Neural crest cell (in vitro differentiated cells): ENCODE data around the gene UPK1B. TPM values are rescaled to one million over a fixed set of nuclear protein-coding genes. Genes with fewer than 3 reads are reported as not detected.
A peak's percentile ranks its signal among the peaks of the same experiment; 100 is the strongest.
"Not testable (repeated sequence)": the region's sequence is repeated elsewhere in the genome, so short reads cannot be mapped to it uniquely, and the experiment has no call there.

Experiments
- DNase-seq: peaks from one replicate; pipeline ENCODE4 v3.0.0; 2021; ENCODE audit warnings: low read depth, mixed read lengths, low spot score
- H3K27ac Mint-ChIP-seq: one replicate; pipeline ENCODE4 v1.8.0; 2021; ENCODE audit warnings: mild to moderate bottlenecking, mixed read lengths; ENCODE audit not compliant: unreplicated experiment
- H3K27me3 Mint-ChIP-seq: 2 replicates; pipeline ENCODE4 v1.8.0; 2021; ENCODE audit warnings: low read depth, mild to moderate bottlenecking, mixed read lengths
- H3K36me3 Mint-ChIP-seq: 2 replicates; pipeline ENCODE4 v1.8.0; 2021; ENCODE audit warnings: low read depth, mild to moderate bottlenecking, mixed read lengths
- H3K4me1 Mint-ChIP-seq: 2 replicates; pipeline ENCODE4 v1.8.0; 2021; ENCODE audit warnings: mixed read lengths
- H3K4me3 Mint-ChIP-seq: one replicate; pipeline ENCODE4 v1.8.0; 2021; ENCODE audit warnings: mild to moderate bottlenecking, mixed read lengths
- H3K9me3 Mint-ChIP-seq: 2 replicates; pipeline ENCODE4 v1.8.0; 2021; ENCODE audit warnings: mixed read lengths
- CTCF ChIP-seq: fragments of 200-600 bp; sonication (generic); conservative IDR thresholded peaks from 2 replicates; pipeline ENCODE4 v1.5.0; 2021; ENCODE audit warnings: antibody characterized with exemption, mild to moderate bottlenecking
- total RNA-seq: library from RNA; stranded (reverse); gene quantifications from 2 replicates; pipeline ENCODE4 v1.2.1, GENCODE V29; 2021

UPK1B gene
- total RNA-seq, 1 donor from 2014 or later = not detected

GRCh38 chr3:119149484-119149883, 23.9 kb upstream of the UPK1B start:
- TF ChIP-seq CTCF = no peak
- Mint-ChIP-seq H3K36me3 (no peaks in the 10 kb centered on the region), H3K4me1 (no peaks in the 10 kb centered on the region), H3K27me3 (no peaks in the 10 kb centered on the region), H3K9me3 (peaks cover 8% of the 10 kb centered on the region), H3K4me3 (no peak overlapping the region), H3K27ac (no peak overlapping the region)
- DNase-seq = no peak

GRCh38 chr3:119156868-119157267, 16.5 kb upstream of the UPK1B start:
- Mint-ChIP-seq H3K4me3 (no peak overlapping the region), H3K36me3 (no peaks in the 10 kb centered on the region), H3K27me3 (no peaks in the 10 kb centered on the region), H3K9me3 (peaks cover 11% of the 10 kb centered on the region), H3K27ac (peak overlapping the region; percentile 28), H3K4me1 (no peaks in the 10 kb centered on the region)
- TF ChIP-seq CTCF = no peak
- DNase-seq = no peak

- no peak for TF ChIP-seq CTCF
- Mint-ChIP-seq H3K36me3 (no peaks in the 10 kb centered on the region), H3K4me1 (no peaks in the 10 kb centered on the region), H3K27ac (no peak overlapping the region), H3K9me3 (peaks cover 14% of the 10 kb centered on the region), H3K27me3 (no peaks in the 10 kb centered on the region), H3K4me3 (no peak overlapping the region)
- no peak for DNase-seq
These were observed 15.4 kb upstream of the UPK1B start for GRCh38 chr3:119157971-119158370.

GRCh38 chr3:119160361-119160760, 13.0 kb upstream of the UPK1B start:
- no peak for DNase-seq
- Mint-ChIP-seq H3K4me1 (no peaks in the 10 kb centered on the region), H3K4me3 (no peak overlapping the region), H3K27me3 (no peaks in the 10 kb centered on the region), H3K27ac (no peak overlapping the region), H3K9me3 (peaks cover 12% of the 10 kb centered on the region), H3K36me3 (peaks cover 6% of the 10 kb centered on the region)
- no peak for TF ChIP-seq CTCF

GRCh38 chr3:119160815-119161214, 12.6 kb upstream of the UPK1B start:
- Mint-ChIP-seq H3K4me1 (no peaks in the 10 kb centered on the region), H3K27ac (no peak overlapping the region), H3K27me3 (no peaks in the 10 kb centered on the region), H3K36me3 (peaks cover 8% of the 10 kb centered on the region), H3K4me3 (no peak overlapping the region), H3K9me3 (peaks cover 13% of the 10 kb centered on the region)
- DNase-seq = no peak
- TF ChIP-seq CTCF = no peak

- Mint-ChIP-seq H3K4me1 (no peaks in the 10 kb centered on the region), H3K27ac (no peak overlapping the region), H3K27me3 (no peaks in the 10 kb centered on the region), H3K4me3 (no peak overlapping the region), H3K36me3 (peaks cover 8% of the 10 kb centered on the region), H3K9me3 (peaks cover 13% of the 10 kb centered on the region)
- TF ChIP-seq CTCF = no peak
- DNase-seq = no peak
These were observed 12.2 kb upstream of the UPK1B start for GRCh38 chr3:119161240-119161639.

- not testable (repeated sequence) for H3K27ac Mint-ChIP-seq, H3K4me1 Mint-ChIP-seq, H3K27me3 Mint-ChIP-seq, H3K4me3 Mint-ChIP-seq, DNase-seq
- peaks cover 13% of the 10 kb centered on the region for H3K9me3 Mint-ChIP-seq
- peaks cover 10% of the 10 kb centered on the region for H3K36me3 Mint-ChIP-seq
These were observed 8.7 kb upstream of the UPK1B start for GRCh38 chr3:119164745-119165144.
